ENCODE results near the gene SLC19A1. TPM values are rescaled to one million over a fixed set of nuclear protein-coding genes. Genes with fewer than 3 reads are reported as not detected.

SLC19A1 gene
- total RNA-seq, 1 donor from 2014 or later = 4.5 TPM

GRCh38 chr21:45473496-45474322 is 68.5 kb downstream of the SLC19A1 start:
- DNase-seq (ENCODE audit: low read depth) (no peak), FAIRE-seq (no peak)
- Histone ChIP-seq H3K36me3 (ENCODE audit: control insufficient read depth, insufficient read depth, low read length) (no peaks in the 10 kb centered on the region), H3K27me3 (ENCODE audit: control insufficient read depth, insufficient read depth, low read length) (no peaks in the 10 kb centered on the region), H3K4me3 (ENCODE audit: low read depth, low read length) (no peak overlapping the region)
- TF ChIP-seq, protein P1, sequence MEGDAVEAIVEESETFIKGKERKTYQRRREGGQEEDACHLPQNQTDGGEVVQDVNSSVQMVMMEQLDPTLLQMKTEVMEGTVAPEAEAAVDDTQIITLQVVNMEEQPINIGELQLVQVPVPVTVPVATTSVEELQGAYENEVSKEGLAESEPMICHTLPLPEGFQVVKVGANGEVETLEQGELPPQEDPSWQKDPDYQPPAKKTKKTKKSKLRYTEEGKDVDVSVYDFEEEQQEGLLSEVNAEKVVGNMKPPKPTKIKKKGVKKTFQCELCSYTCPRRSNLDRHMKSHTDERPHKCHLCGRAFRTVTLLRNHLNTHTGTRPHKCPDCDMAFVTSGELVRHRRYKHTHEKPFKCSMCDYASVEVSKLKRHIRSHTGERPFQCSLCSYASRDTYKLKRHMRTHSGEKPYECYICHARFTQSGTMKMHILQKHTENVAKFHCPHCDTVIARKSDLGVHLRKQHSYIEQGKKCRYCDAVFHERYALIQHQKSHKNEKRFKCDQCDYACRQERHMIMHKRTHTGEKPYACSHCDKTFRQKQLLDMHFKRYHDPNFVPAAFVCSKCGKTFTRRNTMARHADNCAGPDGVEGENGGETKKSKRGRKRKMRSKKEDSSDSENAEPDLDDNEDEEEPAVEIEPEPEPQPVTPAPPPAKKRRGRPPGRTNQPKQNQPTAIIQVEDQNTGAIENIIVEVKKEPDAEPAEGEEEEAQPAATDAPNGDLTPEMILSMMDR (IDR thresholded peaks at IDR 0.05; ENCODE audit: insufficient read depth, low read length, severe bottlenecking) = no peak

- FAIRE-seq (no peak), DNase-seq (ENCODE audit: low read depth) (no peak)
- Histone ChIP-seq H3K36me3 (ENCODE audit: control insufficient read depth, insufficient read depth, low read length) (no peaks in the 10 kb centered on the region), H3K4me3 (ENCODE audit: low read depth, low read length) (no peak overlapping the region), H3K27me3 (ENCODE audit: control insufficient read depth, insufficient read depth, low read length) (no peaks in the 10 kb centered on the region)
- TF ChIP-seq, protein P1 (IDR thresholded peaks at IDR 0.05; ENCODE audit: insufficient read depth, low read length, severe bottlenecking) = no peak
These were observed 69.5 kb downstream of the SLC19A1 start for GRCh38 chr21:45472445-45473365.

DNA sequence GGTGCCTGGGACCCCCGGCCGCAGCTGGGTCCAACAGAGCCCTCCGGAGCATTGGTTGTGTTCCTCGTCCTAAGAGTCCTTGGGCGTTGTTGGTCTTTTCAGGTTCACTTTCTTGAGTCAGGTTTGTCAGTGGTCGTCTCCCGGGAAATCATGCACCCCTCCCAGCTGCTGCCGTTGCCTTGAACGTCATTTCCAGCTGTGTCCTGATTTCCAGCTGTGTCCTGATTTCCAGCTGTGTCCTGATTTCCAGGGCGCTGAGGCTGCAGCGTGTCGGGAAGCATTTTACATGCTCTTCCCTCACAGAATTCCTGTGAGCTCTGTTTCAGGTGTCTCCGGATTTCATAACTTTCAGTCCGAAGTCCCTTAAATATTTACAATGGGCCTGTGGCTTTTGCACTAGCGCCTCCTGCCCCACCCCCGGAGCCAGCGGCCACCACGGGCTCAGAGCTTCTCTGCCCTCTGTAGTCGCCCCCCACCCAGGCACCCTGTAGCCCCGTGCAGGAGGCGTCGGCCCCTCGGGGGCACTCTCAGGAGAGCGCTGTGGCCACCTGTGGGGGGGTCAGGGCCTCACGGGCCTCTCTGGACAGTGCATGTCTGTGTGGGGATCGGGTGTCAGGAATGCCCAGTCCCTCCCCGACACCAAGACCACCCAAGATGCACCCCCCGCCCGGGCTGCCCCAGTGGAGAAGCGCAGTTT is 70.6 kb downstream of the SLC19A1 start:
- no peaks in the 10 kb centered on the region for H3K36me3 ChIP-seq (ENCODE audit: control insufficient read depth, insufficient read depth, low read length)
- DNase-seq (ENCODE audit: low read depth) = no peak
- H3K4me3 ChIP-seq (ENCODE audit: low read depth, low read length) = no peak overlapping the region
- TF ChIP-seq, protein P1 (IDR thresholded peaks at IDR 0.05; ENCODE audit: insufficient read depth, low read length, severe bottlenecking) = no peak
- no peak for FAIRE-seq
- H3K27me3 ChIP-seq (ENCODE audit: control insufficient read depth, insufficient read depth, low read length) = no peaks in the 10 kb centered on the region

DNA sequence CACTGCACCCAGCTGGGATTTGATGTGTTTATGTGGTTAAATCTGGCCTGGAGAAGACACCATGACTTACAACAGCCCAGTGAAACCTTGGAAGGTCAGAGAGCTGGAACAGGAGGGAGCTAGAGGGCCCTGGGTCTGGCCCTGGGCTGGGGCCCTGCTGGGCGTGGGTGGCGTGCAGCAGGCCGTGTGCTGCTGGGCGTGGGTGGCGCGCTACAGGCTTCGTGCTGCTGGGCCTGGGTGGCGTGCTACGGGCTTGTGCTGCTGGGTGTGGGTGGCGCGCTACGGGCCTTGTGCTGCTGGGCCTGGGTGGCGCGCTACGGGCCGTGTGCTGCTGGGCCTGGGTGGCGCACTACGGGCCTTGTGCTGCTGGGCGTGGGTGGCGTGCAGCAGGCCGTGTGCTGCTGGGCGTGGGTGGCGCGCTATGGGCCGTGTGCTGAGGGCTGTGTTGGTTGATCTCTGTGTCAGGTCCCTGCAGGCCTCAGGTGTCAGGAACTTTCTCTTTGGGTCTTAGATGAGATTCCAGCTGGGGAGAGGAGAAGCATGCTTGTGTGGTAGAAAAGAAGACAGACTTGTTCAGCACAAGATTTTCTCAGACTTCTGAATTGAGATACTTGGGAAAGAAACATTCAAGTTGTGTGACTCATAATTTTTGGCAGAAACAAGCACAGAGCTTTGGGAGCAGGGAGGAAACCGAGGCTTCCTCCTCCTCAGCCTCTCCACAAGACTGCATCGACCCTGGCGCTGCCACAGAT is 71.3 kb downstream of the SLC19A1 start:
- Histone ChIP-seq H3K27me3 (ENCODE audit: control insufficient read depth, insufficient read depth, low read length) (no peaks in the 10 kb centered on the region), H3K4me3 (ENCODE audit: low read depth, low read length) (peak overlapping the region; percentile 5), H3K36me3 (ENCODE audit: control insufficient read depth, insufficient read depth, low read length) (no peaks in the 10 kb centered on the region)
- peak; percentile 99 for FAIRE-seq
- DNase-seq (ENCODE audit: low read depth) = peak; percentile 92
- TF ChIP-seq, protein P1 (IDR thresholded peaks at IDR 0.05; ENCODE audit: insufficient read depth, low read length, severe bottlenecking) = no peak

DNA sequence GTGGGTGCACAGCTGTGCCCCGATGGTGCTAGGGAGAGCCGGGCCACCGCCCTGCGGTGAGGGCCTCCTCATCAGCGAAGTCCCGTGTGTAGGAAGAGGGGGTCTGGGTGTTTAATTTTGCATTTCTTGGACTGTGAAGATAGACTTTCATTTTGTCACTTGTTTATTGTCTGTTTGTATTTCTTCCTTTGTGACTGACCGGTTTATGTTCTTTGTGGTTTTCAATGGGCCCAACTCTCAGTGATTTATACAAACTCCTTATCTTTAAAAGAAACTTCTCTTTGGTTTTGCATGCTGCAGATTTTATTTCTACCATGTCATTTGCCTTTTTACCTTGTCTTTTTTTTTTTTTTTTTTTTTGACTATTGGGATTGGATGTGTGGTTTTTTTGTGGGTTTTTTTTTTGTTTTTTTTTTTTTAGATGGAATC is 72.1 kb downstream of the SLC19A1 start:
- Histone ChIP-seq H3K27me3 (ENCODE audit: control insufficient read depth, insufficient read depth, low read length) (no peaks in the 10 kb centered on the region), H3K4me3 (ENCODE audit: low read depth, low read length) (no peak overlapping the region), H3K36me3 (ENCODE audit: control insufficient read depth, insufficient read depth, low read length) (no peaks in the 10 kb centered on the region)
- FAIRE-seq (no peak), DNase-seq (ENCODE audit: low read depth) (no peak)
- TF ChIP-seq, protein P1 (IDR thresholded peaks at IDR 0.05; ENCODE audit: insufficient read depth, low read length, severe bottlenecking) = no peak

All from bronchial epithelial cell (primary cell).